ENCODE measurements around the gene ZDHHC11.
"Not testable (repeated sequence)": the region's sequence is repeated elsewhere in the genome, so short reads cannot be mapped to it uniquely, and the experiment has no call there.

Gene ZDHHC11

GRCh38 chr5:842402-843221, 8.2 kb downstream of the ZDHHC11 start:
- DNase-seq (ENCODE audit: low spot score), result not testable (repeated sequence)

DNA sequence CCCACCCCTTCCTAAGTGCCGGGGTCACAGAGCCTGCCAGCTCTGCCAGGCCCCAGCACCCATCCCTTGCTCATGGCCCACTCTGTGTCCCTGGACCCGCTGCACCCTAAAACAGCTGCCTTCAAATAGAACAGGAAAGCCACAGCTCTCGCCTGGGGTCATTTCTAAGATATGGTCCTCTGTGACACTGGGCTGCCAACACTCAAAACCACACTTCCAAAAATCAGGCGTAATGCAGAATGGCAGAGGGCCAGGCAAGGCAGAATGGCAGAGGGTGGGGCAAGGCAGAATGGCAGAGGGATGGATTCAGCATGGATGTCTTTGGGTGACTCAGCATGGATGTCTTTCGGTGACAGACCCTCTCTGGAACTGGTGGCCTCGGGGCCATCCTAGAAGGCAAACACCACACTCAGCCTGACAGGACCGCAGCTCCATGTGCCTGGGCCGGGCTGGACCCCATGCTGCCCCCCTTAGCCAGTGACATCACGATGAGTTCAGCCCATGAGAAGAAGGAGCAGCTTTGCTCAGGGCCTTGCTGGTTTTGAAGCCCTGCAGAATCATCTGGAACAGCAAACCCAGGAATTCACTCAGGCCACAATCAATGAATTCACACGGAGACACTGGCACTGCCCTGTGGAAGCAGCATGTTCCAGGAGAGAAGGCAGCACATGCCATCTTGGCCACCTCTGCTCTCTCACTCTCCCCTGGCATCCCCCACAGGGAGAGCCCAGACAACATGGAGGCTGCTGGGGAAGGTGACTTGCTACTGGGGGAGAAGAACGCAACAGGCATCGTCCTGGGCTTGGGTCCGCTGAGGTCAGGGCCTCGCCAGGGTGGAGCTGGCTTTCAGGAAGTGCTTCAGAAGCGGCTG, 9.0 kb downstream of the ZDHHC11 start:
- not testable (repeated sequence) for DNase-seq (ENCODE audit: low spot score)

GRCh38 chr5:840974-841435, 9.8 kb downstream of the ZDHHC11 start:
- not testable (repeated sequence) for DNase-seq (ENCODE audit: low spot score)

GRCh38 chr5:840118-840973, 10.4 kb downstream of the ZDHHC11 start:
- not testable (repeated sequence) for DNase-seq (ENCODE audit: low spot score)

DNA sequence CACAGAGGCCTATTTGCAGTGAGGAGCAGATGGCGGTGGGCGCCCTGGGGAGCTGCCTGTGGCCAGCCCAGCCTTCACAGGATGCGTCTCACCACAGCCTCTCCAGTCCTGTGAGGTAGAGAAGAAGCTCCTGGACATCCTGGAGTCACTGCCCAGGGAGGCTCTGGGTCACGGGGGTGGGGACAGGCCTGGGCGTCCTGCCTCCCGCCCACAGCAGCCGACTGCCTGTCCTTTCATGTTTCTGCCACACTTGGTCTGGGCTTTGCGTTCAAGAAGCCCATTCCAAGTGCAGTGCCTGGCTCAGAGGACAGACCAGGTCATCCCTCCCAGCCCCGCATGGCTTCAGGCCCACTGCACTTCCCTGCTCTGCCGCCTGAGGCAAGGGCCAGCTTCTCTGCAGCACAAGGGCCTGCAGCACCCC, 12.3 kb downstream of the ZDHHC11 start:
- not testable (repeated sequence) for DNase-seq (ENCODE audit: low spot score)

DNA sequence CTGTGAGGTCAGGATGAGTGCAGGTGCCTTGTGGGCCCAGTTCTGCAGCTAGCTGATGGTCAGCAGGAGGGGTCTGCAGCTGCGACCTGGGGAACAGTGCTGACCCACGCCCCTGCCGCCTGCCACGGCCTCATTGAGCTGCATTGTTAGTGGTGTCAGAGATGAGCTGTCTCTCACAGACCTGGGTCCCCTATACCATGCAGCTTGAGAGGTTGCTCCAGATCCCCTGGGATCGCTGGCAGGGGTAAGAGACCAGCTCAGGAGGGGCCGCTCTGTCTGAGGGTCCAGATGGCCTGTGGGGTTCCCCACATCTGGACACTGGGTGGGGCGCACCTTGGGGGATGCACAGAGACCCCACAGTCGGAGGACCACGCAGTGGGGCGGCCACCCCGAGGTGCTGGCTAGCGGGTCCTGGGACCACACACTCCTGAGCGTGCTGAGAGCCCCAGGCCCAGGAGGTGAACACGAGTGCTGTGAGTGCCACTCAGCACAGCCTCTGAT, 13.1 kb downstream of the ZDHHC11 start:
- DNase-seq (ENCODE audit: low spot score), result not testable (repeated sequence)

GRCh38 chr5:835933-836612, 14.7 kb downstream of the ZDHHC11 start:
- DNase-seq (ENCODE audit: low spot score), result not testable (repeated sequence)

- DNase-seq (ENCODE audit: low spot score), result not testable (repeated sequence)
These were observed 16.8 kb downstream of the ZDHHC11 start for GRCh38 chr5:834013-834412.

GRCh38 chr5:828194-828593, 22.6 kb downstream of the ZDHHC11 start:
- not testable (repeated sequence) for DNase-seq (ENCODE audit: low spot score)

DNA sequence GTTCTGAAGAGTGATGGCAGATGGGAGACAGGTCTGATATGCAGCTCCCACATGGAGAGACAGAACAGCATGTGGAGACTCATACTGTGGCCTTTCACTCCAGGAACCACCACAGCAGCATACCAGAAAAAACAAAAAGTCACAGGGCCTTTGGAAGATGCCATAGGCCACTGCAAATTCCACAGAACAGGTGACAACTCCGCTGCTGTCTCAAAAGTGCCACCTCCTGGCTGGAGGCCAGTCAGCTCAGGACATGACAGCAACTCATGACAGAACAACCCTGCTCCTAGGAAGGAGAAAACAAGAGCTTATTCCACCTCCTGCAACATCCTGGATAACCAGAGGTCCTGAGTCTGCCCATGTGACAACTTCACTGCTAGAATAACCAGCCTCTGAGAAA, 25.2 kb downstream of the ZDHHC11 start:
- DNase-seq (ENCODE audit: low spot score), result not testable (repeated sequence)

- DNase-seq (ENCODE audit: low spot score), result no peak
- TF ChIP-seq, protein P1, sequence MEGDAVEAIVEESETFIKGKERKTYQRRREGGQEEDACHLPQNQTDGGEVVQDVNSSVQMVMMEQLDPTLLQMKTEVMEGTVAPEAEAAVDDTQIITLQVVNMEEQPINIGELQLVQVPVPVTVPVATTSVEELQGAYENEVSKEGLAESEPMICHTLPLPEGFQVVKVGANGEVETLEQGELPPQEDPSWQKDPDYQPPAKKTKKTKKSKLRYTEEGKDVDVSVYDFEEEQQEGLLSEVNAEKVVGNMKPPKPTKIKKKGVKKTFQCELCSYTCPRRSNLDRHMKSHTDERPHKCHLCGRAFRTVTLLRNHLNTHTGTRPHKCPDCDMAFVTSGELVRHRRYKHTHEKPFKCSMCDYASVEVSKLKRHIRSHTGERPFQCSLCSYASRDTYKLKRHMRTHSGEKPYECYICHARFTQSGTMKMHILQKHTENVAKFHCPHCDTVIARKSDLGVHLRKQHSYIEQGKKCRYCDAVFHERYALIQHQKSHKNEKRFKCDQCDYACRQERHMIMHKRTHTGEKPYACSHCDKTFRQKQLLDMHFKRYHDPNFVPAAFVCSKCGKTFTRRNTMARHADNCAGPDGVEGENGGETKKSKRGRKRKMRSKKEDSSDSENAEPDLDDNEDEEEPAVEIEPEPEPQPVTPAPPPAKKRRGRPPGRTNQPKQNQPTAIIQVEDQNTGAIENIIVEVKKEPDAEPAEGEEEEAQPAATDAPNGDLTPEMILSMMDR (IDR thresholded peaks at IDR 0.05; ENCODE audit: extremely low read depth, missing control alignments), result no peak
These were observed 29.3 kb downstream of the ZDHHC11 start for GRCh38 chr5:821504-821903.

- TF ChIP-seq, protein P1 (IDR thresholded peaks at IDR 0.05; ENCODE audit: extremely low read depth, missing control alignments), result no peak
- no peak for DNase-seq (ENCODE audit: low spot score)
These were observed 30.5 kb downstream of the ZDHHC11 start for GRCh38 chr5:820245-820644.
